Prostate gland (tissue), 2 donors: Measurements from ENCODE around the gene LHX5. TPM values are rescaled to one million over a fixed set of nuclear protein-coding genes. Genes with fewer than 3 reads are reported as not detected.

Experiments
- DNase-seq: peaks from one replicate; pipeline ENCODE4 v3.0.0-alpha.2; 2019; ENCODE audit warnings: low spot score
- H3K27ac ChIP-seq, 2 donors: fragments of 200-600 bp; sonication (generic); 2 replicates each; pipeline ENCODE4 v1.5.1; 2017 to 2019
- H3K27me3 ChIP-seq: fragments of 200-600 bp; sonication (generic); replicated peaks from 2 replicates; pipeline ENCODE4 v1.5.1; 2019; ENCODE audit not compliant: insufficient read depth
- H3K36me3 ChIP-seq, 2 donors: fragments of 200-600 bp; sonication (generic); 1 replicate in 1 of 2; 2 replicates in 1 of 2; pipeline versions ENCODE4 v1.5.1 to v1.8.1; 2017 to 2019
- H3K4me1 ChIP-seq: fragments of 200-600 bp; sonication (generic); replicated peaks from 2 replicates; pipeline ENCODE4 v1.5.1; 2019
- H3K4me3 ChIP-seq, 2 donors: fragments of 200-600 bp; sonication (generic); 2 replicates each; pipeline ENCODE4 v1.5.1; 2017 to 2019
- H3K9me3 ChIP-seq: fragments of 200-600 bp; sonication (generic); 2 replicates; pipeline ENCODE4 v1.5.1; 2017
- POLR2A ChIP-seq: fragments of 450-650 bp; IDR thresholded peaks from one replicate; pipeline ENCODE4 v1.6.1; 2016; ENCODE audit warnings: antibody characterized with exemption, mild to moderate bottlenecking
- POLR2AphosphoS5 ChIP-seq: sonication (generic); formaldehyde crosslinking; IDR thresholded peaks from one replicate; pipeline ENCODE4 v1.6.1; 2017; ENCODE audit warnings: antibody characterized with exemption
- WGBS: methylation state at CpG from one replicate; pipeline ENCODE4 v1.1.5; 2018; 5-methylcytosine and 5-hydroxymethylcytosine counted together
- intact Hi-C: fragments of 100-400 bp; cut with DNase I; formaldehyde crosslinking; loops from one replicate; pipeline ENCODE4 v1.14.2; 2022
- total RNA-seq, 2 donors: library from RNA; depleted of rRNA; stranded (reverse); fragments of >200 nt; gene quantifications; one replicate each; pipeline ENCODE4 v1.1.0, GENCODE V29; 2016
- TF ChIP-seq, protein P1 (sequence below), 4 experiments: fragments of 200-600 bp in 2 of 4; fragments of 450-650 bp in 2 of 4; sonication (generic) in 2 of 4; IDR thresholded peaks; 1 replicate in 3 of 4; 2 replicates in 1 of 4; pipeline ENCODE4 v1.5.1; 2016 to 2019; ENCODE audit warnings: antibody characterized with exemption in 4 of 4, mild to moderate bottlenecking in 2 of 4, moderate library complexity in 2 of 4

The LHX5 gene
- total RNA-seq, 2 donors from 2014 or later: not detected

DNA sequence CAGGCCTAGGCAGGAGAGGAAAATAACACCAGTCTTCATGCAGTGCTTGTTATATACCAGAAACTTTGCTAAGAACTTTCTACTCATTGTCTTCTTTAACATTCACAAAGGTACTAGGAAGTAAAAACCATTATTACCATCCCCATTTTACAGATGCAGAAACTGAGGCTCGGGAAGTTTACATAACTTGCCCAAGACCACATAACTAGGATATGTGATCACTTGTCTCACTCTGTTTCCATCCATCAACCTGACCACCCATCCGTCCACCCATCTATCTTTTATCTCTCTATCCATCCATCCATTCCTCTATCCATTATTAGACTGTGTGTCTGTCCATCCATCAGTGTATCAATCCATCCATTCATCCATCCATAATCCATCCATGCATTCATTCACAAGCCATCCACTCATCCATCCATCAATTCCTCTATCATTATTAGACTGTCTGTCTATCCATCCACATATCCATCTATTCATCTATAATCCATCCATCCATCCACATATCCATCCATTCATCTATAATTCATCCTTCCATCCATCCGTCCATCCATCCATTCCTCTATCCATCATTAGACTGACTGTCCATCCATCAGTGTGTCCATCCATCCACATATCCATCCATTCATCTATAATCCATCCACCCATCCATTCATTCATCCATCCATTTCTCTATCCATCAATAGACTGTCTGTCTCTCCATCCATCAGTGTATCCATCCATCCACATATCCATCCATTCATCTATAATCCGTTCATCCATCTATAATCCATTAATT lies 33.0 kb downstream of the LHX5 start:
- DNase-seq: no peak
- Histone ChIP-seq H3K4me3 (no peak overlapping the region), H3K36me3 (no peaks in the 10 kb centered on the region), H3K27me3 (no peaks in the 10 kb centered on the region), H3K4me1 (no peaks in the 10 kb centered on the region), H3K9me3 (no peaks in the 10 kb centered on the region), H3K27ac (no peak overlapping the region)
- intact Hi-C loops: no loop called here
- TF ChIP-seq, protein P1, sequence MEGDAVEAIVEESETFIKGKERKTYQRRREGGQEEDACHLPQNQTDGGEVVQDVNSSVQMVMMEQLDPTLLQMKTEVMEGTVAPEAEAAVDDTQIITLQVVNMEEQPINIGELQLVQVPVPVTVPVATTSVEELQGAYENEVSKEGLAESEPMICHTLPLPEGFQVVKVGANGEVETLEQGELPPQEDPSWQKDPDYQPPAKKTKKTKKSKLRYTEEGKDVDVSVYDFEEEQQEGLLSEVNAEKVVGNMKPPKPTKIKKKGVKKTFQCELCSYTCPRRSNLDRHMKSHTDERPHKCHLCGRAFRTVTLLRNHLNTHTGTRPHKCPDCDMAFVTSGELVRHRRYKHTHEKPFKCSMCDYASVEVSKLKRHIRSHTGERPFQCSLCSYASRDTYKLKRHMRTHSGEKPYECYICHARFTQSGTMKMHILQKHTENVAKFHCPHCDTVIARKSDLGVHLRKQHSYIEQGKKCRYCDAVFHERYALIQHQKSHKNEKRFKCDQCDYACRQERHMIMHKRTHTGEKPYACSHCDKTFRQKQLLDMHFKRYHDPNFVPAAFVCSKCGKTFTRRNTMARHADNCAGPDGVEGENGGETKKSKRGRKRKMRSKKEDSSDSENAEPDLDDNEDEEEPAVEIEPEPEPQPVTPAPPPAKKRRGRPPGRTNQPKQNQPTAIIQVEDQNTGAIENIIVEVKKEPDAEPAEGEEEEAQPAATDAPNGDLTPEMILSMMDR (IDR thresholded peaks at IDR 0.05): no peak
- TF ChIP-seq POLR2AphosphoS5: no peak
- no peak for TF ChIP-seq POLR2A
- WGBS: 87% methylated on average over 4 of the region's 4 CpGs

DNA sequence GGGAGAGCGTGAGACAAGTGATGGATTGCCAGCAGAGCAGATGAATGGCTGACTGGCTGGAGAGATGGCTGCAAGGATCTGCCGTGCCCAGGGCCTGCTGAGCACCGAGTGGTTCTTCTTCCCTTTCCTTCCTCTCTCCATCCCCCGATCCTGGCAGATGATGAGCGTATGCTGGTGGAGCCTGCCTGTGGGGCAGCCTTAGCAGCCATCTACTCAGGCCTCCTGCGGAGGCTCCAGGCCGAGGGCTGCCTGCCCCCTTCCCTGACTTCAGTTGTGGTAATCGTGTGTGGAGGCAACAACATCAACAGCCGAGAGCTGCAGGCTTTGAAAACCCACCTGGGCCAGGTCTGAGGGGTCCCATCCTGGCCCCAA lies 34.0 kb downstream of the LHX5 start:
- Histone ChIP-seq H3K9me3 (no peaks in the 10 kb centered on the region), H3K4me3 (no peak overlapping the region), H3K36me3 (no peaks in the 10 kb centered on the region), H3K4me1 (no peaks in the 10 kb centered on the region), H3K27me3 (no peaks in the 10 kb centered on the region), H3K27ac (no peak overlapping the region)
- no peak for DNase-seq
- 75% methylated on average over 9 of the region's 9 CpGs for WGBS
- no peak for TF ChIP-seq POLR2AphosphoS5
- TF ChIP-seq, protein P1 (IDR thresholded peaks at IDR 0.05): no peak
- TF ChIP-seq POLR2A: no peak
- intact Hi-C loops: no loop called here

DNA sequence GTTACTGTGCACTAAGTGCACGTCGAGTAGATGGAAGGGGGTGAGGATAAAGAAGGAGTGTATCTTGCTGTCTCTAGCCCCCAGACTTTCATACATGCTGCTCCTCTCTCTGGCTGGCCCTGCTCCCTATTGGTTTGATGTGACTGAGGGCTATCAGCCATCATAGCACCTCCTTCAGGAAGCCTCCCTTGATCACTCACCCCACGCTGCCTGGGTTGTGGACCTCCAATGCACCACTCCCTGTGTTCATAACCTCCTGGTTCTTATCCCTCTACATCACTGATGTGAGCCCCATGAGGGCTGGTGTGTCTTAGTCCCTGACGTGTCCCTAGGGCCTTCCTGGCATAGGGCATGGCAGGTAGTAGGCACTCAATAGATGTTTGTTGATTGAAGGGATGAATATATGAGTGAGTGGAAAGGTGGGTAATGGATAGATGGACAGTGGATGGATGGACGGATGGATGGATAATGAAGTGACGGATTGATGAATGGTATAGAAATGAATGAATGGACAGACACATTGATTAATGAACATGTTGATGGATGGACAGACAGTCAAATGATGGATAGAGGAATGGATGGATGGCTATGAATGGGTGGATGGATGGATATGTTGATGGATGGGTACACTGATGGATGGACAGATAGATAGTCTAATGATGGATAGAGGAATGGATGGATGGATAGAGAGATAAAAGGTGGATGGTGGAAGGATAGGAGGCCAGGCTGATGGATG lies 34.5 kb downstream of the LHX5 start:
- Histone ChIP-seq H3K4me1 (no peaks in the 10 kb centered on the region), H3K27me3 (no peaks in the 10 kb centered on the region), H3K36me3 (no peaks in the 10 kb centered on the region), H3K9me3 (no peaks in the 10 kb centered on the region), H3K27ac (no peak overlapping the region), H3K4me3 (no peak overlapping the region)
- intact Hi-C loops: no loop called here
- WGBS: 85% methylated on average over 6 of the region's 6 CpGs
- no peak for DNase-seq
- TF ChIP-seq POLR2A: no peak

DNA sequence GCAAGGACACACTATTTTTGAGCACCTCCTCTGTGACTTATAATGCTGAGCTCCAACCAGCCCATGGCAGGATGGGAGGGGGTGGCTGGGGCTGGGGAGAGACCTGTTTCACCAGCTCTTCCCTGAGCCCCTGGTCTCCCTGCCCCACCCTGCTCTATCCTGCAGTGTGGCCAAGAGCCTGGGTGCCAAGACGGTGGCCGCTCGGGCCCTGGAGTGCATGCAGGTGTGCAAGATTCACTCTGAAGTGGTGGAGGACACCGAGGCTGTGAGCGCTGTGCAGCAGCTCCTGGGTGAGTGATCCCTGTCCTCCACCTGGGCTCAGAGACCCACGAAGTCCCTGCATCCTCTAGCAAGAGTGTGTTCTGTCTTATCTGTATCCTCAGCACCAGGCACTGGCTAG lies 35.1 kb downstream of the LHX5 start:
- 78% methylated on average over 6 of the region's 6 CpGs for WGBS
- H3K27me3 ChIP-seq: no peaks in the 10 kb centered on the region
- H3K4me1 ChIP-seq: no peaks in the 10 kb centered on the region
- H3K9me3 ChIP-seq: no peaks in the 10 kb centered on the region
- DNase-seq: no peak
- intact Hi-C loops: no loop called here
- no peak overlapping the region for H3K27ac ChIP-seq
- no peaks in the 10 kb centered on the region for H3K36me3 ChIP-seq
- H3K4me3 ChIP-seq: no peak overlapping the region
- TF ChIP-seq POLR2A: no peak
- TF ChIP-seq POLR2AphosphoS5: no peak

DNA sequence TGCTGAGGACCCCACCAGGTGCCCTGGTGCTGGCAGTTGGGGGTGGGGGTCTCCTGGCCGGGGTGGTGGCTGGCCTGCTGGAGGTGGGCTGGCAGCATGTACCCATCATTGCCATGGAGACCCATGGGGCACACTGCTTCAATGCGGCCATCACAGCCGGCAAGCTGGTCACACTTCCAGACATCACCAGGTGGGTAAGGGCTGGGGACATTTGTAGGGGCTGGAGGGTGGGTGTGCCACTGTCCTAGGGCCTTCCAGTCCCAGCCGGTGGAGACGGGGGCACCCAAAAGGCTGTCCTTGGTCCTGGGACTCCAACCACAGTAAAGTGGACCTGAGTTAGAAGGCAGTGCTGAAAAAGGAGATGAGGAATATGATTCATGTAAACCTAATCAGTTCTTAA lies 36.3 kb downstream of the LHX5 start:
- no peak for TF ChIP-seq POLR2A
- TF ChIP-seq POLR2AphosphoS5: no peak
- TF ChIP-seq, protein P1 (IDR thresholded peaks at IDR 0.05): no peak
- no peak for DNase-seq
- 85% methylated on average over 3 of the region's 5 CpGs for WGBS
- Histone ChIP-seq H3K9me3 (no peaks in the 10 kb centered on the region), H3K4me3 (no peak overlapping the region), H3K4me1 (no peaks in the 10 kb centered on the region), H3K36me3 (no peaks in the 10 kb centered on the region), H3K27me3 (no peaks in the 10 kb centered on the region), H3K27ac (no peak overlapping the region)
- intact Hi-C loops: no loop called here

DNA sequence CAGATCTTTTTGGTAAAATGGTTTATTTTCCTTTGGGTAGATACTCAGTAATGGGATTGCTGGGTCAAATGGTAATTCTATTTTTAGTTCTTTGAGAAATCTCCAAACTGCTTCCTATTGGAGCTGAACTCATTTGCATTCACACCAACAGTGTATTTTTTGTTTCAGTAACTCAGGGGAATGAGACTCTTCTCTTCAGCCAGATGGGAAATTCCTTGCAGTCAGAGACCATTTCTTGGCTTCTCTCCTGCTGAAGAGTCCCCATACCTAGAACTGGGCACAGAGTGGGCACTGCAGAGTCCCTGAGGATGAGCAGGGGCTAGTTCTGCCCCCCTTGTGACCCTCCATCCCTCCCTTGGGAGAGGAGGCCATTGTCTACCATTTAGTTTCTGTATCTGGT lies 38.7 kb downstream of the LHX5 start:
- H3K4me3 ChIP-seq: no peak overlapping the region
- no peaks in the 10 kb centered on the region for H3K36me3 ChIP-seq
- no peak for DNase-seq
- H3K27ac ChIP-seq: no peak overlapping the region
- TF ChIP-seq POLR2A (no peak), POLR2AphosphoS5 (no peak)
- TF ChIP-seq, protein P1 (IDR thresholded peaks at IDR 0.05): no peak
- no peaks in the 10 kb centered on the region for H3K9me3 ChIP-seq
- intact Hi-C loops: no loop called here
- no peaks in the 10 kb centered on the region for H3K27me3 ChIP-seq
- H3K4me1 ChIP-seq: no peaks in the 10 kb centered on the region
